GM12865 (cell line): ENCODE measurements around the gene HBP1.

Experiments used
- DNase-seq: peaks from one replicate; pipeline ENCODE4 v3.0.0; 2010; ENCODE audit warnings: low read depth
- H3K4me3 ChIP-seq: 2 replicates; pipeline ENCODE4 v1.5.1; 2011; ENCODE audit warnings: mild to moderate bottlenecking, low read depth, low read length, control low read depth
- CTCF ChIP-seq: IDR thresholded peaks from 2 replicates; pipeline ENCODE4 v1.5.1; 2011; ENCODE audit warnings: low read length, control low read depth, low read depth, inconsistent platforms; ENCODE audit not compliant: insufficient read depth; ENCODE audit errors: missing control alignments

Gene HBP1

GRCh38 chr7:107224374-107225223 lies 55.8 kb downstream of the HBP1 start:
- DNase-seq, result no peak
- H3K4me3 ChIP-seq, result no peak overlapping the region
- TF ChIP-seq CTCF, result no peak

GRCh38 chr7:107228291-107228690 lies 59.5 kb downstream of the HBP1 start:
- no peak for DNase-seq
- TF ChIP-seq CTCF, result no peak

GRCh38 chr7:107230334-107230733 lies 61.5 kb downstream of the HBP1 start:
- no peak for TF ChIP-seq CTCF
- no peak for DNase-seq
- H3K4me3 ChIP-seq, result no peak overlapping the region

More at GRCh38 chr7:107228291-107228690, 59.5 kb downstream of the HBP1 start:
- no peak overlapping the region for H3K4me3 ChIP-seq

GRCh38 chr7:107232568-107233090 lies 63.8 kb downstream of the HBP1 start:
- no peak for TF ChIP-seq CTCF
- DNase-seq, result no peak

GRCh38 chr7:107233174-107233573 lies 64.4 kb downstream of the HBP1 start:
- no peak overlapping the region for H3K4me3 ChIP-seq
- no peak for TF ChIP-seq CTCF
- peak; percentile 14 for DNase-seq

More at GRCh38 chr7:107232568-107233090, 63.8 kb downstream of the HBP1 start:
- no peak overlapping the region for H3K4me3 ChIP-seq

GRCh38 chr7:107233981-107234380 lies 65.2 kb downstream of the HBP1 start:
- no peak overlapping the region for H3K4me3 ChIP-seq
- no peak for DNase-seq
- no peak for TF ChIP-seq CTCF
